GM21515 (cell line): ENCODE measurements around the gene GUCY2D.

ENCODE experiments used
- ATAC-seq: cut with Tn5 transposase; IDR thresholded peaks from one replicate; pipeline ENCODE4 v1.9.1; 2021; ENCODE audit not compliant: unreplicated experiment

GUCY2D gene

GRCh38 chr17:7989781-7990655 is 12.4 kb upstream of the GUCY2D start:
- ATAC-seq = peak; percentile 74

DNA sequence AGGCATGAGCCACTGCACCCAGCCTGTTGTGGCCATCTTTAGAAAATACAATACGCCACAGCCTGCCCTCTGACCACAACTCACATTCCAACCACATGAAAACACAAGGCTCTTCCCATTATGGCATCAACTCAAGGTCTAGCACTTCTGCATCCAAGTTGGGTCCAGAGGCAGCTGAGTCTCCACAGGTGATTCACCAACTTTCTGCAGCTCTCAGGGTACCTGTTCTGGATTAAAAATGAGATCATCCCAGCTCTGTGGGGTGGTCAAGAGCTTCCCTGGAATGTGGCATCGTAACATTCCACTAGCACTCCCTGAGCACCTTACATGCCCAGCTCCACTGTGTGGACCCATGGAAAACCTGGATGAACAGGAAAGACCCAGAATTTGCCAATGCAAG is 9.9 kb upstream of the GUCY2D start:
- no peak for ATAC-seq

DNA sequence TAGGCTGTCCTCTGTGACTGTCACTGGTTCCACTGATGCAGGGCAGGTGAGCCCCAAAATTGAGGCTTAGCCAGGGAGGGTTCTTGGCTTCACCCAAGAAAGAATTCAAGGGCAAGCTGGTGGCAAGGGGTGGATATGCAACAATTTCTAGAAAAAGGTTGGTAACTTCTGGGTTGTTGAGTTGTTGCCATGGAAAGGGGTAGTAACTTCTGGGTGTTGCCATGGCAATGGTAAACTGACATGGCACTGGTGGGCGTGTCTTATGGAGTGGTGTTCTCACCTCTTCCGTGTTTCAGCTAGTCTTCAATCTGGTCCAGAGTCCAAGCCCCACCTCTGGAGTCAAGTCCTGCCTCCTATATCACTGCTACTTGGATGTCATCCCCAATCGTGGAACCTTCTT is 9.5 kb upstream of the GUCY2D start:
- no peak for ATAC-seq

DNA sequence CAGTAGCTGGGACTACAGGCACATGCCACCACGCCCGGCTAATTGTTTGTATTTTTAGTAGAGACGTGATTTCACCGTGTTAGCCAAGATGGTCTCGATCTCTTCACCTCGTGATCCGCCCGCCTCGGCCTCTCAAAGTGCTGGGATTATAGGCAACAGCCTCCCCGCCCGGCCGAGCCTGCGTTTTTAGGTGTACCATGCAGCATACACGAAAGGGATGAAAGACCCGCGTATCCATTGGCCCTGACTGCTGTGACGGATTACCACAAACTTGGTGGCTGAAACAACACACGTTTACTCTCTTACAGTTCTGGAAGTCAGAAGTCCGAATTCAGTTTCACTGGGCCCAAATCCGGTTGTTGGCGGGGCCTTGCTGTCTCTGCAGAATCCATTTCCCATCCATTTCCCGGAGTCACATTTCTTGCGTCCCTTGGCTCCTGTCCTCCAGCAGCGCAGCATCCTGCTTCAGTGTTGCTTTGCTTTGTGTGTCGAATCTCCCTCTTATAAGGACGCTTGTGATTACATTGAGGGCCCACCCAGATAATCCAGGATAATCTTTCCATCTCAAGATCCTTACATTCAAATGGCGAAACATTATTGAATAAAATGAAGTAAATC is 8.3 kb upstream of the GUCY2D start:
- no peak for ATAC-seq

DNA sequence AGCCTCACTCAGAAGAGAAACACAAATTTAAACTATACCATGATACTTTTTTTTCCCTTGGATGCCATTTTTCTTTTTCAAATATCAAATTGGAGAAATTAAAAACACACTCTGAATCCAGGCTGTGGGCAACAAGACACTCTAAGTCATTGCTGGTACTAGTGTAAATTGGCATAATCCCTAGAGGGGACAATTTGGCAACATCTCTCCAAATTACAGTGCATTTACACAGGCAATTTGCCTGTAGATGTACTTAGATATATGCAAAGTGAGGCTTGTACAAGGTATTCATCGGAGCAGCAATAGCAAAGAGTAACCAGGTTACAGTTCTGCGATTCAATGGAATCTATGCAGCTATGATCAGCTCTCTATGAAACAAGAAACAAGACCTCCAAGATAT is 6.7 kb upstream of the GUCY2D start:
- ATAC-seq = no peak

- ATAC-seq = no peak
Measured at GRCh38 chr17:7997186-7997585, 5.2 kb upstream of the GUCY2D start.

- no peak for ATAC-seq
Measured at GRCh38 chr17:8002721-8003593, 542 bp downstream of the GUCY2D start.

DNA sequence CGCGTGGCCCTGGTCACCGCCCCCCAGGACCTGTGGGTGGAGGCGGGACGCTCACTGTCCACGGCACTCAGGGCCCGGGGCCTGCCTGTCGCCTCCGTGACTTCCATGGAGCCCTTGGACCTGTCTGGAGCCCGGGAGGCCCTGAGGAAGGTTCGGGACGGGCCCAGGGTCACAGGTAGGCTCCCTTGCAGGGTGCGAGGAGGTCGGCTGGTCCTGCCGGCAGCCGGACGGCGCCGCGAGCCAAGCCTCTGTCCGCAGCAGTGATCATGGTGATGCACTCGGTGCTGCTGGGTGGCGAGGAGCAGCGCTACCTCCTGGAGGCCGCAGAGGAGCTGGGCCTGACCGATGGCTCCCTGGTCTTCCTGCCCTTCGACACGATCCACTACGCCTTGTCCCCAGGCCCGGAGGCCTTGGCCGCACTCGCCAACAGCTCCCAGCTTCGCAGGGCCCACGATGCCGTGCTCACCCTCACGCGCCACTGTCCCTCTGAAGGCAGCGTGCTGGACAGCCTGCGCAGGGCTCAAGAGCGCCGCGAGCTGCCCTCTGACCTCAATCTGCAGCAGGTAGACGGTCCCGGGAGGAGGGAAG is 1.3 kb downstream of the GUCY2D start:
- no peak for ATAC-seq

- no peak for ATAC-seq
Measured at GRCh38 chr17:8004899-8005298, 2.5 kb downstream of the GUCY2D start.

DNA sequence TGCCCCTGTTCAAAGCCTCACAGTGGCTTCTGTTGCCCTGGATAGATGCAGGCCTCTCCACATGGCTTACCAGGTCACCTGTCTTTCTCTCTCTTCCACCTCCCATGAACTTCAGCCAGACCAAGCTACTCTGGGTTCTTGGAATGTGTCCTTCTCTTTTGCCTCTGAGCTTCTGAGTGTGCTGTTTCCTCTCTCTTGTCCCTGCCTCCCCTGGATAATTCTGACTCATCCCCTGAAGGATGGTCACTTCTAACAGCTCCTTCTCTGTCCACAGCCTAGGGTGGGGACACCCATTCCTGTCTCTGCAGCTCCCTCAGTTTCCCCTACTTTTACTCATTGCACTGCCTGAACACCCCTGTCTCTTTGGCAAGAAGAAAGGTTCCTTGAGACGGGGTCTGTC is 2.9 kb downstream of the GUCY2D start:
- no peak for ATAC-seq

- no peak for ATAC-seq
Measured at GRCh38 chr17:8005967-8006730, 3.7 kb downstream of the GUCY2D start.

DNA sequence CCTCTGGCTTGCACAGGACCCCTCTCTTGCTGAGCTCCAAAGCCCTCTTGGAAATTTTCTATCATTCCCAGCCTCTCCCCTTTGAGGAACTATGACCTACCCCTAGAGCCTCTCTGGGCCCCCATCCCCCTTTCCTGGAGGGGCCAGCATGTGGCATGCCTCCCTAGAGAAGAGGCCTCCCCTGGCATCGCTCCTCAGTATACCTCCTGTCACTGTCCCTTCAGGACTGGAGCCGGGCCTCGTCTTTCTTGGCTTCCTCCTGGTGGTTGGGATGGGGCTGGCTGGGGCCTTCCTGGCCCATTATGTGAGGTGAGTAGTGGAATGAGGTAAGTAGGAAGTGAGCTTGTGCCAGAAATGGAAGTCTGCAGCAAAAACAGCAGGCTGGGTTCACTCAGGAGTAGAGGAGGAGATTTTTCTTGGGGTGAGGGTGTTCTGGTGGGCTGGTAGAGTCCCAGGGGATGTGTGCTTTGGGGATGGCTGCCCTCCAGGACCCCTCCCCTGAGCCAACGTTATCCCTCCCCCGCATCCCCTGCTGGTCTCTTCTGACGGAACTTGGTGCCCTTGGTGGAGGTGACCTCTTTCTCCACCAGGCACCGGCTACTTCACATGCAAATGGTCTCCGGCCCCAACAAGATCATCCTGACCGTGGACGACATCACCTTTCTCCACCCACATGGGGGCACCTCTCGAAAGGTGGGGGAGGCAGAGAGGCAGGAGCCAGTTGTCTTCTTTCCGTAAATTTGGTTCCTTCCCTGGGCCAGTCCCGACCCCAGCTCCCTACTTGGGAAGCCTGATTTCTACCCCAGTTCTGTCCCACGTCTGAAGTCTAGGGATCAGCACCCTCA is 4.6 kb downstream of the GUCY2D start:
- ATAC-seq = no peak

DNA sequence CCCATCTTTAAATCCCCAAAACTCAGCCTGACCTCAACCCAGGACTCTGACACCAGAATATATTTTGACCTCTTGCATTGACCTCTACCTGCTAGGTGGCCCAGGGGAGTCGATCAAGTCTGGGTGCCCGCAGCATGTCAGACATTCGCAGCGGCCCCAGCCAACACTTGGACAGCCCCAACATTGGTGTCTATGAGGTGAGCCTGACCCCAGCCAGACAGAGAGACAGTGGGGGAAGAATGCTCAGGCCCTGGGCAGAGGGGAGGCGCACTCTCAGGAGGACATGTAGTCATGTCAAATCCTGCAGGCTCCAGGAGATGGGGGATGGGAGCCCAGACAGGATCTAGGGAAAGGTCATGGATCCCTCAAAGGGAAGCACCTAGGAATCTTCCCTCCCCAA is 5.4 kb downstream of the GUCY2D start:
- ATAC-seq = no peak

DNA sequence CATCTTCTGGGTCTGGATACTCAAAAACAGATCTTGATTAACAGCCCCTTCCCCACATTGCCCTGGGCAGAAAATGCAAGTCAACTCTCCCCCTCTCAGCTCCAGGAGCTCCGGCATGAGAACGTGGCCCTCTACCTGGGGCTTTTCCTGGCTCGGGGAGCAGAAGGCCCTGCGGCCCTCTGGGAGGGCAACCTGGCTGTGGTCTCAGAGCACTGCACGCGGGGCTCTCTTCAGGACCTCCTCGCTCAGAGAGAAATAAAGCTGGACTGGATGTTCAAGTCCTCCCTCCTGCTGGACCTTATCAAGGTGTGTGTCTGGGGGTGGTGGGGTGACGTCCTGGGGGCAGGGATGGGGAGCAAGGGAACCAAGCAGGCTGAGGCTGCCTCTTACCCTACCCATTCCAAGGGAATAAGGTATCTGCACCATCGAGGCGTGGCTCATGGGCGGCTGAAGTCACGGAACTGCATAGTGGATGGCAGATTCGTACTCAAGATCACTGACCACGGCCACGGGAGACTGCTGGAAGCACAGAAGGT is 9.7 kb downstream of the GUCY2D start:
- ATAC-seq = no peak

DNA sequence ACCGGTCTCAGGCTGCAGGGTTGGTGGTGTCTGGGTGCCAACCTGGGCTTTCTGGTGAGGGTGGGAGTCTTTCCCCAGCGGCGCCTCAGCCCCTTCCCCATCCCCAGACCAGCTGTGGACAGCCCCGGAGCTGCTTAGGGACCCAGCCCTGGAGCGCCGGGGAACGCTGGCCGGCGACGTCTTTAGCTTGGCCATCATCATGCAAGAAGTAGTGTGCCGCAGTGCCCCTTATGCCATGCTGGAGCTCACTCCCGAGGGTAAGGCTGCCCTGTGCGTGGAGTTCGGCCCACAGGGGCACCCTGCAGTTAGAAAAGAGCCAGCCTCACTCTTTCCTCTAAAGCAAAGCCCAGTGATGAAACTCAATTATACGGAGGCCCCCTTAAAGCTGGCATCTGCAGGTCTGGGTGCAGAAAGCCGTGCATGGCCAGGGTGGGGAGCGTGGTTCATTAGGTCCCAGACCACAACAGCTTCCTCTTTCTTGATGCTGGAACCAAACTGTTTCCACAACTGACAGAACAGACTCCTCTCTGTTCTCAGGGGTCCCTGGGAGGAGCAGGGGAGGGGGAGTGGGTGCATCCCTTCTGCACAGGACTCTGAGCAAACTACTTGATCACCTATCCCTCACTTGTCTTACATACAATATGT is 10.7 kb downstream of the GUCY2D start:
- no peak for ATAC-seq

DNA sequence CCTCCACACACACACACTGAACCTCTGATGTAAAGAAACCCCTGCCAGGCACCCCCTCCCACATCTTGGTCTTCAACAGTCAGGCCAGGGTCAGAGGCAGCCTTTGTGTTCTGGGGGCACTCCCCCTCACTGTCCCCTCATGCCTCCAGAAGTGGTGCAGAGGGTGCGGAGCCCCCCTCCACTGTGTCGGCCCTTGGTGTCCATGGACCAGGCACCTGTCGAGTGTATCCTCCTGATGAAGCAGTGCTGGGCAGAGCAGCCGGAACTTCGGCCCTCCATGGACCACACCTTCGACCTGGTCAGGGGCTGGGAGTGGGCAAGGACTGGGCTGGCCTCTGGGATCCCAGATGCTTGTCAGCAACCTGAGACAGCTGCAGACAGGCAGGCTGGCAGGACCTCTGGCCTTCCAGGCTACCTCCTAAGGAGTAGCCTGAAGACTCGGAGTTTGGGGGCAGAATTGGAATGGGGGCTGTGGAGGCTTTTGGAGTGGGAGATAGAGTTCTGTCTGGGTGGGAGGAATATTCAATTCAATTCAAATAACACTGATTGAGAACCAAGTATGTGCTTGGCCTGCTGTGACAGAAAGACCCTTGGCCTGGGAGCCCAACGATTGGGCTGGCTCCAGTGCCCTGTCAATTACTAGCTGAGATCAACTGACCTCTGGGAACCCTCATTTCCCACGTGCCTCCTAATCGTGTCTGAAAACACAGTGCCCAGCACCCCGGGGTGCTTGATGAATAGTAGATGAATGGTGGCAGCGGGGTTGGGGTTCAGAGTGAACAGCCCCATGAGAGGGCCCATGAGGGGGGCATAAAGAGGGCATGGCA is 11.5 kb downstream of the GUCY2D start:
- ATAC-seq = no peak

DNA sequence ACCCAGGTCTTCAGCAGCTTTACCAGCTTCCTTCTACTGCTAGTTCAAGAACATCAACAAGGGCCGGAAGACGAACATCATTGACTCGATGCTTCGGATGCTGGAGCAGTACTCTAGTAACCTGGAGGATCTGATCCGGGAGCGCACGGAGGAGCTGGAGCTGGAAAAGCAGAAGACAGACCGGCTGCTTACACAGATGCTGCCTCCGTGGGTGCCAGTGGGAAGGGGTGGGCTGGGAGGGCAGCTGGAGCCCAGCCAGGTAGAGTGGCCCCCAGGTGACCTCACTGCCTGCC is 12.1 kb downstream of the GUCY2D start:
- no peak for ATAC-seq

DNA sequence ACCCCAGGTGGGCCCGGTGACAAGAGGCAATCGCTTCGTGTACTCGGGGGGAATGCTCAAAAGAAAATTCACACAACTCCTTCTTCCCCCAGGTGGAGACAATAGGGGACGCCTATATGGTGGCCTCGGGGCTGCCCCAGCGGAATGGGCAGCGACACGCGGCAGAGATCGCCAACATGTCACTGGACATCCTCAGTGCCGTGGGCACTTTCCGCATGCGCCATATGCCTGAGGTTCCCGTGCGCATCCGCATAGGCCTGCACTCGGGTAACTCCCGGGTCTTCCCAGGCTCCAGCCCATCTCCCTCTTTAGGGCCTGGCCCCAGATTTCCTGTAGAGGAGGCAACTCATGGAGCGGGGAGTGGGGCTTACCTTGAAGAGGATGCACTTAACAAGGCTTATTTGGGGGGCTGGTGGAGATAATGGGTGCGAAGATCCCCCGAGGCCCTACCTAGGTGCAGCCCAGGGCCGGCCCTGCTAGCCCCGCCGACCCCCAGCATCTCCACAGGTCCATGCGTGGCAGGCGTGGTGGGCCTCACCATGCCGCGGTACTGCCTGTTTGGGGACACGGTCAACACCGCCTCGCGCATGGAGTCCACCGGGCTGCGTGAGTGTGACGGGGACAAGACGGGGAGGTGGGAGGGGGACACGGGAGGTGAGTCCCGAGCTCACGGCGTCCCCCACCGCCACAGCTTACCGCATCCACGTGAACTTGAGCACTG is 13.0 kb downstream of the GUCY2D start:
- ATAC-seq = no peak
